ENCODE data around the gene DMRTC2.
A peak's percentile ranks its signal among the peaks of the same experiment; 100 is the strongest.

Gene DMRTC2

DNA sequence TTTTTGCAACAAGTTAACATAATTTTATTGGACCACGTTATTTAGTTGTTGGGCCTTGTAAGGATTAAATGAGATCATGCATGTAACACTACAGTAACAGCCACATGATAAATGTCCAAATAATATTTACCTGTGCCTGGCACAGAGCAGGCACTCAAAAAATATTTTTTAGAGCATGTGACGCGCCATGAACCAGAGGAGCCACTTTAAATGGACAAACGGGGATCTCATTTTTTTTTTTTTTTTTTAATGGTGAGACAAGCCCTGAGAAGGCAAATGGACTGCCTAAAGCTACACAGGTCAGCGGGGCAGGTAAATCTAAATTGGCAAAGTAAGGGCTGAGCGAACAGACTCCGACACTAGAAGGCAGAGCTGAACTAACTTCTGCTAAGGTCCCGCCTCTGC is 14.4 kb downstream of the DMRTC2 start:
- peak overlapping the region; percentile 90 for H3K27ac ChIP-seq

DNA sequence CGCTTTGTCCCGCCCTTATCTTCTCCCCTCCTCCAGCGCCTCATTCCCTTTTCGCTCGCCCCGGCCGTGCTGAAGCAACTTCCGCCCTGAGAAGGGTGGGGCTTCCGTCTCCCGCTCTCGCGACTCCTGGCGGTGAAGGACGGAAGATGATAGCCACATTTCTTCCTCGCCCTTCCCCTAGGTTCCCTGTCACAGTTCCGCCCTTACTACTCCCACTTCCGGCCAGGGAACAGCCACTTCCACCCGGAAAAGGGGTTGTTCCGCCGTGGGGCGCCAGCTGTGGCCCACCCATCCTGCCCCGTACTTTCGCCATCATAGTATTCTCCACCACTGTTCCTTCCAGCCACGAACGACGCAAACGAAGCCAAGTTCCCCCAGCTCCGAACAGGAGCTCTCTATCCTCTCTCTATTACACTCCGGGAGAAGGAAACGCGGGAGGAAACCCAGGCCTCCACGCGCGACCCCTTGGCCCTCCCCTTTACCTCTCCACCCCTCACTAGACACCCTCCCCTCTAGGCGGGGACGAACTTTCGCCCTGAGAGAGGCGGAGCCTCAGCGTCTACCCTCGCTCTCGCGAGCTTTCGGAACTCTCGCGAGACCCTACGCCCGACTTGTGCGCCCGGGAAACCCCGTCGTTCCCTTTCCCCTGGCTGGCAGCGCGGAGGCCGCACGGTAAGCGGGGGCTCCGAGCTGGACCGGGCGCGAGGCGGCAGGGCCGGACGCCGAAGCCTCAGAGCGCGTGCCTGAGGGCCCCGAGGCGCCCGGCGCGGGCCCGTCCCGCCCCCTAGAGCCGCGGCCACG is 15.0 kb downstream of the DMRTC2 start, which contains the start of gene RPS19:
Gene RPS19 (plus strand): TSS at position 638 of the 801 bp plus-strand sequence. CDS start 520 bp downstream, outside the sequence.
- peak within 1 kb of the TSS; percentile 90 for H3K27ac ChIP-seq
- TF ChIP-seq ZFX (IDR thresholded peaks at IDR 0.05; ENCODE audit: borderline replicate concordance): no peak
- TF ChIP-seq, protein P1, sequence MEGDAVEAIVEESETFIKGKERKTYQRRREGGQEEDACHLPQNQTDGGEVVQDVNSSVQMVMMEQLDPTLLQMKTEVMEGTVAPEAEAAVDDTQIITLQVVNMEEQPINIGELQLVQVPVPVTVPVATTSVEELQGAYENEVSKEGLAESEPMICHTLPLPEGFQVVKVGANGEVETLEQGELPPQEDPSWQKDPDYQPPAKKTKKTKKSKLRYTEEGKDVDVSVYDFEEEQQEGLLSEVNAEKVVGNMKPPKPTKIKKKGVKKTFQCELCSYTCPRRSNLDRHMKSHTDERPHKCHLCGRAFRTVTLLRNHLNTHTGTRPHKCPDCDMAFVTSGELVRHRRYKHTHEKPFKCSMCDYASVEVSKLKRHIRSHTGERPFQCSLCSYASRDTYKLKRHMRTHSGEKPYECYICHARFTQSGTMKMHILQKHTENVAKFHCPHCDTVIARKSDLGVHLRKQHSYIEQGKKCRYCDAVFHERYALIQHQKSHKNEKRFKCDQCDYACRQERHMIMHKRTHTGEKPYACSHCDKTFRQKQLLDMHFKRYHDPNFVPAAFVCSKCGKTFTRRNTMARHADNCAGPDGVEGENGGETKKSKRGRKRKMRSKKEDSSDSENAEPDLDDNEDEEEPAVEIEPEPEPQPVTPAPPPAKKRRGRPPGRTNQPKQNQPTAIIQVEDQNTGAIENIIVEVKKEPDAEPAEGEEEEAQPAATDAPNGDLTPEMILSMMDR (IDR thresholded peaks at IDR 0.05): peak; percentile 73

More for the DNA sequence above, 14.4 kb downstream of the DMRTC2 start:
- TF ChIP-seq, protein P1 (IDR thresholded peaks at IDR 0.05): no peak
- no peak for TF ChIP-seq ZFX (IDR thresholded peaks at IDR 0.05; ENCODE audit: borderline replicate concordance)

DNA sequence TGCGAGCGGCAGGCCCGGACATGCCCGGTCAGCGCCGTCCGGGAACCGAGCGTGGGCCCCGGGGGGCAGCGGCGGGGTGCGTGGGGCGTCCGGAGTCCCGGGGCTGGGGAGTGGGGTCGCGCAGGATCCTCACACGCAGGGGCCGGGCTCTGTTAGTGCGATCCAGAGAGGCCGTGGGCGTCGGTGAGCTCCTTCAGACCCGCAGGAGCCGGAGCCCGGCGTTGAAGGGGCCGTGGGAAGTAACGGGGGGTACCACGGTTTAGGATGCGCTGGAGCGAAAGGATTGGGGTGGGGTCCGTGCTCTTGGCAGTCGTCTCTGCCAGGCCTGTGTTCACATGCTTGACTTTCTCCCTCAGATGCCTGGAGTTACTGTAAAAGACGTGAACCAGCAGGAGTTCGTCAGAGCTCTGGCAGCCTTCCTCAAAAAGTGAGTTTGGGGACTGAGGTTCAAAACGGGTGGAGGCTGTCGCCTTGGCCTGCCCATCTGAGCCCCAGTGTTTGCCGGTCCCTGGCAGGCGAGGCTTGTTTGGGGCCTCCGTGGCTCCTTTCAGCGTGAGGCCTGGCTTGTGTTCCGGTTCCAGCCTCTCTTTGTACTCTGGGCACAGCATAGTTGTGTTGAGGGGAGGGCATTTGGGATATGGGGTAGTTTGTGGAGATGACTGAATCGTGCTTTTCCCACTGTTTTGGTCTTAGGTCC is 15.7 kb downstream of the DMRTC2 start:
- peak overlapping the region; percentile 90 for H3K27ac ChIP-seq
- TF ChIP-seq, protein P1 (IDR thresholded peaks at IDR 0.05): no peak
- no peak for TF ChIP-seq ZFX (IDR thresholded peaks at IDR 0.05; ENCODE audit: borderline replicate concordance)

DNA sequence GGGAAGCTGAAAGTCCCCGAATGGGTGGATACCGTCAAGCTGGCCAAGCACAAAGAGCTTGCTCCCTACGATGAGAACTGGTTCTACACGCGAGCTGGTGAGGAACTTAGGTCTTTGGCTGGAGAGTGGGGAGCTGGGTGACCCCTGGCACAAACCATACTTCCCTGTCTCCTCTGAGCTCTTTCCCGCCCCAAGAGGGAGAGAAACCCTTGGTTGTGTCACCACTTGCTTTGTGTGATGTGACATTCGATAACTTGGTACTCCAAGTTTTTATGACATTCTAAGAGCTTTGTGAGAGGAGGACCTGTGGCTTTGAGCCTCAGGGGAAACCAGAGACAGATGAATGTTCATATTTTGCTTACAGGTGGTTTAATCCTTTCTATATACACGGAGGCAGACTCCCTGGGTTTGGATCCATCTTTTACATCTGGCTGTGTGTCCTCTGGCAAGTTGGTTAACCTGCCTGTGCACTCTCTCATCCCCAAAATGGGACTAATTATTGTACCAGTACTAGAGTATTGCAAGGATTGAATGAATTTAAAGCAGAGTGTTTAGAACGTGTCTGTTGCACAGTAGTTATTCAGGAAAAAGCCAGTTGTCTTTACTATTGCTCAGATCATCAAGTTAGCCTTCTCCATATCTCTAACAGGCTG is 16.4 kb downstream of the DMRTC2 start:
- TF ChIP-seq, protein P1 (IDR thresholded peaks at IDR 0.05): no peak
- no peak for TF ChIP-seq ZFX (IDR thresholded peaks at IDR 0.05; ENCODE audit: borderline replicate concordance)
- H3K27ac ChIP-seq: peak overlapping the region; percentile 90

DNA sequence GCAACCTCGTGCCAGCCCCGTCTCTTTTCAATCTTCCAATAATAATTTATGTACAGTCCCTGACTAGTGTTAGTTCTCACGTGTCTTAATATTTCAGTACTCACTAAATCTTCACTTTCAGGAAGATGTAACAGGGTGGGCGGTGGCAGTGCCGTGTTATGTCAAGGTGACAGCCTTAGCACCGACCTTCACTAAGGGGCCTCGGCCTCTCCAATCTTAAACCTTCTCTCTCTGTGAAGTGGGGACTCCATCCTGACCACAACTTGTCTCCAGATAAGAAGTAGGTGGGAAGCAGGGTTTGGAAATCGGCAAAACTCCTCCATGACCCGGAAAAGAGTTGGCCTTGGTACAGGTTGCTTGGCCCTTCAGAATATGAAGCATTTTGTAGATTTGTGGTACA is 17.0 kb downstream of the DMRTC2 start:
- H3K27ac ChIP-seq: peak overlapping the region; percentile 90
- TF ChIP-seq ZFX (IDR thresholded peaks at IDR 0.05; ENCODE audit: borderline replicate concordance): no peak
- TF ChIP-seq, protein P1 (IDR thresholded peaks at IDR 0.05): no peak

DNA sequence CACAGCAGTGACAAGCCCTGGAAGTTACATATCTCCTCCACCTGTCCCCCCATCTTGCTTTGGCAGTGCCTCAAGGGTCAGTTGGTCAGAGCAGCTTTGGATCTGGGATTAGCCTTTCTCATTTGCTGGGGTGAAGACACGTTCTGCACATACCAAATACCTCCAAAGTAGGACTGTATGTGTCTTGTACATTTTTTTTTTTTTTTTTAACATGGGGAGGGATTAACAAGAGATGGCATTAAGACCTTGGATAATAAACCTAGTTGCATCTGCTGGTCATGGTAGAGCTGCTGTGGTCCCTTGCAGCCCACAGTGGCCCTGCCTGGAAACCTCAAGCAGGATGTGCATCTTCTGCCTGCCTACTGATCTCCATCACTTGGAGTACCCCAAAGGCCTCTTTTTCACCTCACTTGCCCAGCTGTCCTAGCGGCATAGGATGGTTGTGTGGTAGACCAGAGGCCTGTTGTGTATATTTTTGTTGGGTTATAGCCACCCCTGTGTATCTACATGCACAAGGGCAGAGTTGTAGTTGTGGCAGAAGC is 17.7 kb downstream of the DMRTC2 start:
- no peak for TF ChIP-seq ZFX (IDR thresholded peaks at IDR 0.05; ENCODE audit: borderline replicate concordance)
- TF ChIP-seq, protein P1 (IDR thresholded peaks at IDR 0.05): no peak
- peak overlapping the region; percentile 90; the same call in 1 of the 2 replicates for H3K27ac ChIP-seq

All from 22Rv1 (cell line).